HCT116 (cell line): ENCODE measurements around the gene PRPF8. TPM values are rescaled to one million over a fixed set of nuclear protein-coding genes. Genes with fewer than 3 reads are reported as not detected.
A peak's percentile ranks its signal among the peaks of the same experiment; 100 is the strongest.

Experiments
- ATAC-seq: fragments of 200-7000 bp; cut with Tn5 transposase; 2 replicates; pipeline ENCODE4 v1.9.1; 2020; ENCODE audit warnings: mild to moderate bottlenecking, moderate library complexity
- BruUV-seq: library from RNA; stranded (reverse); fragments of 400-500 nt; replicated peaks from 2 replicates; lab custom pipeline; 2021; lab: Mats Ljungman, UMichigan
- CTCF ChIA-PET: fragments of 300-600 bp; sonication (Branson Sonifier 250); formaldehyde crosslinking; loops from one replicate; lab custom pipeline; 2021; ENCODE audit warnings: antibody characterized with exemption; lab: Charles Lee
- POLR2A ChIA-PET: fragments of 300-600, 350-600 bp; sonication (Branson Sonifier 250); formaldehyde crosslinking; loops from one replicate; lab custom pipeline; 2021; ENCODE audit warnings: antibody characterized with exemption; lab: Charles Lee
- RAD21 ChIA-PET, 2 experiments: fragments of 300-600 bp; sonication (Branson Sonifier 250); formaldehyde crosslinking; loops; one replicate each; lab custom pipeline; 2023; ENCODE audit warnings: low total read pairs in 2 of 2; ENCODE audit not compliant: uncharacterized antibody in 2 of 2, unreplicated experiment in 2 of 2, low non-redundant PET in 1 of 2; lab: Charles Lee
- DNase-seq: peaks from one replicate; pipeline ENCODE4 v3.0.0-alpha.2; 2010; ENCODE audit warnings: low read depth, low spot score
- H2AFZ ChIP-seq: fragments of 200-600 bp; shearing (Covaris generic), sonication (generic); 2 replicates; pipeline ENCODE4 v1.6.1; 2017; ENCODE audit warnings: low read depth, mixed run types, mixed read lengths, antibody characterized with exemption, low read length; ENCODE audit not compliant: poor library complexity, severe bottlenecking
- H3K27ac ChIP-seq: 2 replicates; pipeline ENCODE4 v1.5.1; 2012; ENCODE audit warnings: low read depth, low read length
- H3K27me3 ChIP-seq: fragments of 200-600 bp; sonication (generic); 2 replicates; pipeline ENCODE4 v1.6.1; 2016; ENCODE audit warnings: mixed run types, low read length, mixed read lengths; ENCODE audit not compliant: insufficient read depth
- H3K36me3 ChIP-seq, 2 experiments: fragments of 200-500 bp in 1 of 2; fragments of 200-600 bp in 1 of 2; sonication (Bioruptor generic) in 1 of 2; sonication (generic) in 1 of 2; 2 replicates each; pipeline versions ENCODE4 v1.5.1 to v1.6.1; 2014 to 2016; ENCODE audit warnings: low read length in 2 of 2, inconsistent platforms in 1 of 2, mixed read lengths in 1 of 2, mixed run types in 1 of 2; ENCODE audit not compliant: insufficient read depth in 2 of 2, control insufficient read depth in 1 of 2
- H3K4me1 ChIP-seq, 2 experiments: fragments of 200-600 bp in 1 of 2; sonication (generic) in 1 of 2; 2 replicates each; pipeline versions ENCODE4 v1.5.1 to v1.6.1; 2012 to 2017; ENCODE audit warnings: low read length in 2 of 2, inconsistent platforms in 1 of 2, mild to moderate bottlenecking in 1 of 2, mixed read lengths in 1 of 2, mixed run types in 1 of 2, moderate library complexity in 1 of 2; ENCODE audit not compliant: insufficient read depth in 2 of 2, control insufficient read depth in 1 of 2
- H3K4me2 ChIP-seq: fragments of 200-600 bp; sonication (generic); 2 replicates; pipeline ENCODE4 v1.6.1; 2017; ENCODE audit warnings: mixed run types, low read length, mixed read lengths
- H3K4me3 ChIP-seq, 2 experiments: fragments of 200-600 bp in 1 of 2; sonication (generic) in 1 of 2; replicated peaks in 1 of 2; 2 replicates each; pipeline ENCODE4 v1.5.1; 2011 to 2016; ENCODE audit warnings: low read length in 2 of 2, control low read depth in 1 of 2, low read depth in 1 of 2, mild to moderate bottlenecking in 1 of 2, mixed read lengths in 1 of 2, mixed run types in 1 of 2
- H3K79me2 ChIP-seq: fragments of 200-600 bp; sonication (generic); 2 replicates; pipeline ENCODE4 v1.6.1; 2017; ENCODE audit warnings: mild to moderate bottlenecking, mixed run types, low read length, moderate library complexity, mixed read lengths; ENCODE audit not compliant: insufficient read depth
- H3K9ac ChIP-seq: fragments of 200-600 bp; sonication (generic); 2 replicates; pipeline ENCODE4 v1.6.1; 2016; ENCODE audit warnings: low read length, mixed read lengths
- H3K9me2 ChIP-seq: fragments of 200-600 bp; sonication (generic), shearing (Covaris generic); 2 replicates; pipeline ENCODE4 v1.6.1; 2017; ENCODE audit warnings: mixed run types, mild to moderate bottlenecking, moderate library complexity; ENCODE audit not compliant: insufficient read depth
- H3K9me3 ChIP-seq, 2 experiments: fragments of 200-500 bp in 1 of 2; fragments of 200-600 bp in 1 of 2; sonication (Bioruptor generic) in 1 of 2; sonication (generic) in 1 of 2; 2 replicates each; pipeline ENCODE4 v1.6.1; 2014 to 2017; ENCODE audit warnings: low read length in 2 of 2, mixed read lengths in 2 of 2, inconsistent platforms in 1 of 2, low read depth in 1 of 2, mild to moderate bottlenecking in 1 of 2, mixed run types in 1 of 2, moderate library complexity in 1 of 2; ENCODE audit not compliant: control insufficient read depth in 1 of 2, insufficient read depth in 1 of 2
- H4K20me1 ChIP-seq: fragments of 200-600 bp; sonication (generic), shearing (Covaris generic); 2 replicates; pipeline ENCODE4 v1.6.1; 2017; ENCODE audit warnings: mixed run types, mild to moderate bottlenecking, moderate library complexity; ENCODE audit not compliant: insufficient read depth
- CBX3 ChIP-seq: IDR thresholded peaks from 2 replicates; pipeline ENCODE4 v1.6.1; 2012; ENCODE audit warnings: low read depth
- CEBPB ChIP-seq: IDR thresholded peaks from 2 replicates; pipeline ENCODE4 v1.6.1; 2012; ENCODE audit warnings: low read depth
- EGR1 ChIP-seq: IDR thresholded peaks from 2 replicates; pipeline ENCODE4 v1.6.1; 2012; ENCODE audit warnings: low read depth
- EZH2 ChIP-seq: fragments of 200-600 bp; sonication (generic); IDR thresholded peaks from 2 replicates; pipeline ENCODE4 v1.6.1; 2017; ENCODE audit warnings: antibody characterized with exemption, mixed run types
- EZH2phosphoT487 ChIP-seq: fragments of 200-600 bp; IDR thresholded peaks from 2 replicates; pipeline ENCODE4 v1.6.1; 2018; ENCODE audit warnings: antibody characterized with exemption, borderline replicate concordance
- JUND ChIP-seq: IDR thresholded peaks from 2 replicates; pipeline ENCODE4 v1.6.1; 2012
- POLR2AphosphoS5 ChIP-seq: IDR thresholded peaks from 2 replicates; pipeline ENCODE4 v1.6.1; 2011; ENCODE audit warnings: mild to moderate bottlenecking, low read depth, low read length, moderate library complexity
- SIN3A ChIP-seq: IDR thresholded peaks from 2 replicates; pipeline ENCODE4 v1.6.1; 2012; ENCODE audit warnings: low read depth
- TCF7L2 ChIP-seq: IDR thresholded peaks from 2 replicates; pipeline ENCODE4 v1.7.0; 2011; ENCODE audit warnings: borderline replicate concordance, inconsistent platforms; ENCODE audit not compliant: insufficient read depth, insufficient read length; ENCODE audit errors: extremely low read depth
- ZFX ChIP-seq: fragments of 450-650 bp; IDR thresholded peaks from 2 replicates; pipeline ENCODE4 v1.6.1; 2017
- ZNF274 ChIP-seq: fragments of 200-500 bp; sonication (Bioruptor generic); IDR thresholded peaks from 2 replicates; pipeline ENCODE4 v1.6.1; 2014; ENCODE audit warnings: mild to moderate bottlenecking, low read depth, low read length, inconsistent platforms
- intact Hi-C: fragments of 100-400 bp; cut with micrococcal nuclease; formaldehyde crosslinking; loops from 2 replicates; pipeline ENCODE4 v1.10.0; 2022
- total RNA-seq: library from RNA; stranded (reverse); gene quantifications from one replicate; pipeline ENCODE4 v1.2.1, GENCODE V29; 2021; ENCODE audit not compliant: unreplicated experiment
- TF ChIP-seq, protein P1 (sequence below): IDR thresholded peaks from 2 replicates; pipeline ENCODE4 v1.6.1; 2012; ENCODE audit warnings: low read depth
- TF ChIP-seq, protein P2 (sequence below), 3 experiments: fragments of 200-600 bp in 1 of 3; sonication (generic) in 1 of 3; IDR thresholded peaks in 2 of 3; conservative IDR thresholded peaks in 1 of 3; 2 replicates each; pipeline ENCODE4 v1.5.1; 2012 to 2017; ENCODE audit warnings: low read depth in 2 of 3, low read length in 2 of 3, antibody characterized with exemption in 1 of 3, borderline replicate concordance in 1 of 3, control low read depth in 1 of 3, mild to moderate bottlenecking in 1 of 3, mixed read lengths in 1 of 3, mixed run types in 1 of 3, moderate library complexity in 1 of 3; ENCODE audit not compliant: insufficient read depth in 1 of 3
- TF ChIP-seq, protein P3 (sequence below): IDR thresholded peaks from 2 replicates; pipeline ENCODE4 v1.6.1; 2012

PRPF8 gene
- total RNA-seq, 1 experiment from 2014 or later = 386 TPM

DNA sequence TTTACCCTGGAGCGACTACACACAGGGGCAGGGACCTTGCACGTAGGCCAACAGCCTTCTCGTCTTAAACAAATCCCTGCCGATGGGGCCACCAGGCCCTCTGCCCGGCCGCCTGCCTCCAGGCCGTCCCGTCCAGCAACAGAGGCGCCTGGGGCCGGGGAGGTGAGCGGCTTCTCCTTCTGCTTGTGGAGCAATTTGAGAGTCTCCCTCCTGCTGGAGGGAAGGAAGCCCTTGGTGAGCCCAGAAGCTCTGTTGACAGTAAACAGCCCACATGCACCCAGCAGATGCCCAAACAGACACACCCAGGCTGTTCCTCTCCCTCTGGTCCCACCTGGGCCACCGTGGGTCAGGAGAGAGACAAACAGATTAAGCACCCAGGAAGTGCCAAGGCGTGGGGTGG lies 64.2 kb downstream of the PRPF8 start:
- BruUV-seq = no TSS peak
- RAD21 ChIA-PET = no interaction called here
- Histone ChIP-seq H3K27ac (peak overlapping the region; percentile 24; the same call in 1 of the 2 replicates), H3K27me3 (no peaks in the 10 kb centered on the region), H3K79me2 (no peaks in the 10 kb centered on the region), H4K20me1 (no peaks in the 10 kb centered on the region)
- ATAC-seq = no peak
- TF ChIP-seq, protein P1, sequence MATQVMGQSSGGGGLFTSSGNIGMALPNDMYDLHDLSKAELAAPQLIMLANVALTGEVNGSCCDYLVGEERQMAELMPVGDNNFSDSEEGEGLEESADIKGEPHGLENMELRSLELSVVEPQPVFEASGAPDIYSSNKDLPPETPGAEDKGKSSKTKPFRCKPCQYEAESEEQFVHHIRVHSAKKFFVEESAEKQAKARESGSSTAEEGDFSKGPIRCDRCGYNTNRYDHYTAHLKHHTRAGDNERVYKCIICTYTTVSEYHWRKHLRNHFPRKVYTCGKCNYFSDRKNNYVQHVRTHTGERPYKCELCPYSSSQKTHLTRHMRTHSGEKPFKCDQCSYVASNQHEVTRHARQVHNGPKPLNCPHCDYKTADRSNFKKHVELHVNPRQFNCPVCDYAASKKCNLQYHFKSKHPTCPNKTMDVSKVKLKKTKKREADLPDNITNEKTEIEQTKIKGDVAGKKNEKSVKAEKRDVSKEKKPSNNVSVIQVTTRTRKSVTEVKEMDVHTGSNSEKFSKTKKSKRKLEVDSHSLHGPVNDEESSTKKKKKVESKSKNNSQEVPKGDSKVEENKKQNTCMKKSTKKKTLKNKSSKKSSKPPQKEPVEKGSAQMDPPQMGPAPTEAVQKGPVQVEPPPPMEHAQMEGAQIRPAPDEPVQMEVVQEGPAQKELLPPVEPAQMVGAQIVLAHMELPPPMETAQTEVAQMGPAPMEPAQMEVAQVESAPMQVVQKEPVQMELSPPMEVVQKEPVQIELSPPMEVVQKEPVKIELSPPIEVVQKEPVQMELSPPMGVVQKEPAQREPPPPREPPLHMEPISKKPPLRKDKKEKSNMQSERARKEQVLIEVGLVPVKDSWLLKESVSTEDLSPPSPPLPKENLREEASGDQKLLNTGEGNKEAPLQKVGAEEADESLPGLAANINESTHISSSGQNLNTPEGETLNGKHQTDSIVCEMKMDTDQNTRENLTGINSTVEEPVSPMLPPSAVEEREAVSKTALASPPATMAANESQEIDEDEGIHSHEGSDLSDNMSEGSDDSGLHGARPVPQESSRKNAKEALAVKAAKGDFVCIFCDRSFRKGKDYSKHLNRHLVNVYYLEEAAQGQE = no peak
- TF ChIP-seq EZH2 (no peak), ZNF274 (no peak), JUND (no peak), TCF7L2 (no peak), CBX3 (no peak), ZFX (no peak), POLR2AphosphoS5 (no peak), CEBPB (no peak), EZH2phosphoT487 (no peak), SIN3A (no peak), EGR1 (no peak)
- TF ChIP-seq, protein P2, sequence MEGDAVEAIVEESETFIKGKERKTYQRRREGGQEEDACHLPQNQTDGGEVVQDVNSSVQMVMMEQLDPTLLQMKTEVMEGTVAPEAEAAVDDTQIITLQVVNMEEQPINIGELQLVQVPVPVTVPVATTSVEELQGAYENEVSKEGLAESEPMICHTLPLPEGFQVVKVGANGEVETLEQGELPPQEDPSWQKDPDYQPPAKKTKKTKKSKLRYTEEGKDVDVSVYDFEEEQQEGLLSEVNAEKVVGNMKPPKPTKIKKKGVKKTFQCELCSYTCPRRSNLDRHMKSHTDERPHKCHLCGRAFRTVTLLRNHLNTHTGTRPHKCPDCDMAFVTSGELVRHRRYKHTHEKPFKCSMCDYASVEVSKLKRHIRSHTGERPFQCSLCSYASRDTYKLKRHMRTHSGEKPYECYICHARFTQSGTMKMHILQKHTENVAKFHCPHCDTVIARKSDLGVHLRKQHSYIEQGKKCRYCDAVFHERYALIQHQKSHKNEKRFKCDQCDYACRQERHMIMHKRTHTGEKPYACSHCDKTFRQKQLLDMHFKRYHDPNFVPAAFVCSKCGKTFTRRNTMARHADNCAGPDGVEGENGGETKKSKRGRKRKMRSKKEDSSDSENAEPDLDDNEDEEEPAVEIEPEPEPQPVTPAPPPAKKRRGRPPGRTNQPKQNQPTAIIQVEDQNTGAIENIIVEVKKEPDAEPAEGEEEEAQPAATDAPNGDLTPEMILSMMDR (IDR thresholded peaks at IDR 0.05 in 2 of 3, conservative IDR thresholded peaks at IDR 0.05 in 1 of 3; ENCODE audit: borderline replicate concordance in 1 of 3, insufficient read depth in 1 of 3, low read depth in 2 of 3, low read length in 2 of 3) = no peak
- TF ChIP-seq, protein P3, sequence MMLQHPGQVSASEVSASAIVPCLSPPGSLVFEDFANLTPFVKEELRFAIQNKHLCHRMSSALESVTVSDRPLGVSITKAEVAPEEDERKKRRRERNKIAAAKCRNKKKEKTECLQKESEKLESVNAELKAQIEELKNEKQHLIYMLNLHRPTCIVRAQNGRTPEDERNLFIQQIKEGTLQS = no peak
- TF ChIP-seq, all 23 proteins: peak for 0
- CTCF ChIA-PET = no interaction called here
- intact Hi-C loops = no loop called here
- no peak overlapping the region for H2AFZ ChIP-seq
- H3K4me1 ChIP-seq = peaks cover 41 to 48% of the 10 kb centered on the region in 2 experiments
- no peaks in the 10 kb centered on the region for H3K9me2 ChIP-seq
- POLR2A ChIA-PET = no interaction called here
- H3K36me3 ChIP-seq = no peaks in the 10 kb centered on the region
- no peak overlapping the region for H3K4me2 ChIP-seq
- no peaks in the 10 kb centered on the region for H3K9me3 ChIP-seq
- H3K9ac ChIP-seq = no peak overlapping the region
- no peak for DNase-seq
- H3K4me3 ChIP-seq = no peak overlapping the region
